AG04450 (cell line): ENCODE measurements around the gene ICE2. TPM values are rescaled to one million over a fixed set of nuclear protein-coding genes. Genes with fewer than 3 reads are reported as not detected.

Experiments
- CTCF ChIA-PET: fragments of 300-600, 350-600 bp; formaldehyde crosslinking; extraction: SDS; loops from one replicate; lab custom pipeline; 2022; ENCODE audit warnings: antibody characterized with exemption, inconsistent platforms; lab: Charles Lee
- POLR2A ChIA-PET: fragments of 350-600 bp; formaldehyde crosslinking; extraction: SDS; loops from one replicate; lab custom pipeline; 2021; ENCODE audit warnings: antibody characterized with exemption, inconsistent platforms; lab: Yijun Ruan, JAX
- DNase-seq: peaks from one replicate; pipeline ENCODE4 v3.0.0-alpha.2; 2011; ENCODE audit warnings: low read depth, low spot score
- H3K27ac ChIP-seq: one replicate; pipeline ENCODE4 v1.5.1; 2012; ENCODE audit warnings: low read depth, low read length, control low read depth
- H3K27me3 ChIP-seq: one replicate; pipeline ENCODE4 v1.6.0; 2012; ENCODE audit warnings: low read length; ENCODE audit not compliant: control insufficient read depth, insufficient read depth
- H3K4me3 ChIP-seq: 2 replicates; pipeline ENCODE4 v1.5.1; 2011; ENCODE audit warnings: mild to moderate bottlenecking, low read depth, low read length, control low read depth
- H3K9me3 ChIP-seq: 2 replicates; pipeline ENCODE4 v1.5.1; 2012; ENCODE audit warnings: low read length; ENCODE audit not compliant: control insufficient read depth, insufficient read depth
- polyA plus RNA-seq: library from polyadenylated mRNA; depleted of rRNA; stranded (reverse); fragments of >200 nt; gene quantifications from 2 replicates; pipeline ENCODE4 v1.2.3, GENCODE V29; 2011
- TF ChIP-seq, protein P1 (sequence below): IDR thresholded peaks from 2 replicates; pipeline ENCODE4 v1.5.1; 2011; ENCODE audit warnings: low read depth, low read length, control low read depth, inconsistent platforms

The ICE2 gene
- polyA plus RNA-seq, 1 experiment = 29.3 TPM

DNA sequence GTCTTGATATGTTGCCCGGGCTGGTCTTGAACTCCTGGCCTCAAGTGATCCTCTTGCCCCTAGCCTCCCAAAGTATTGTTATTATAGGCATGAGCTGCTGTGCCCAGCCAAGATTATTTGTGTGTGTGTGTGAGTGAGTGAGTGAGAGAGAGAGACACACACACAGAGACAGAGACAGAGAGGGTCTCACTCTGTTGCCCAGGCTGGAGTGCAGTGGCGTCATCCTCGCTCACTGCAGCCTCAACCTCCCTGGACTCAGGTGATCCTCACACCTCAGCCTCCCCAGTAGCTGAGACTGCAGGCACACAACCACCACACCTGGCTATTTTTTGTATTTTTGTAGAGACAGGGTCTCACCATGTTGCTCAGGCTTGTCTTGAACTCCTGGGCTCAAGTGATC, 5.8 kb downstream of the ICE2 start:
- no peak for DNase-seq
- TF ChIP-seq, protein P1, sequence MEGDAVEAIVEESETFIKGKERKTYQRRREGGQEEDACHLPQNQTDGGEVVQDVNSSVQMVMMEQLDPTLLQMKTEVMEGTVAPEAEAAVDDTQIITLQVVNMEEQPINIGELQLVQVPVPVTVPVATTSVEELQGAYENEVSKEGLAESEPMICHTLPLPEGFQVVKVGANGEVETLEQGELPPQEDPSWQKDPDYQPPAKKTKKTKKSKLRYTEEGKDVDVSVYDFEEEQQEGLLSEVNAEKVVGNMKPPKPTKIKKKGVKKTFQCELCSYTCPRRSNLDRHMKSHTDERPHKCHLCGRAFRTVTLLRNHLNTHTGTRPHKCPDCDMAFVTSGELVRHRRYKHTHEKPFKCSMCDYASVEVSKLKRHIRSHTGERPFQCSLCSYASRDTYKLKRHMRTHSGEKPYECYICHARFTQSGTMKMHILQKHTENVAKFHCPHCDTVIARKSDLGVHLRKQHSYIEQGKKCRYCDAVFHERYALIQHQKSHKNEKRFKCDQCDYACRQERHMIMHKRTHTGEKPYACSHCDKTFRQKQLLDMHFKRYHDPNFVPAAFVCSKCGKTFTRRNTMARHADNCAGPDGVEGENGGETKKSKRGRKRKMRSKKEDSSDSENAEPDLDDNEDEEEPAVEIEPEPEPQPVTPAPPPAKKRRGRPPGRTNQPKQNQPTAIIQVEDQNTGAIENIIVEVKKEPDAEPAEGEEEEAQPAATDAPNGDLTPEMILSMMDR = no peak
- H3K4me3 ChIP-seq = no peak overlapping the region
- H3K27me3 ChIP-seq = no peaks in the 10 kb centered on the region
- ChIA-PET POLR2A (no interaction called here), CTCF (no interaction called here)
- no peak overlapping the region for H3K27ac ChIP-seq
- no peaks in the 10 kb centered on the region for H3K9me3 ChIP-seq

GRCh38 chr15:60471314-60471713, 7.6 kb downstream of the ICE2 start:
- H3K27ac ChIP-seq = no peak overlapping the region
- H3K4me3 ChIP-seq = no peak overlapping the region
- CTCF ChIA-PET = interaction anchor here (0.5 to 0.8 kb wide), 5 partner anchors 9 to 784 kb away, joined by 3 to 7 read pairs (median 3); no protein-coding TSS in a partner anchor
- DNase-seq = no peak
- no peaks in the 10 kb centered on the region for H3K9me3 ChIP-seq
- POLR2A ChIA-PET = no interaction called here
- TF ChIP-seq, protein P1 = no peak
- no peaks in the 10 kb centered on the region for H3K27me3 ChIP-seq

- Histone ChIP-seq H3K4me3 (no peak overlapping the region), H3K27me3 (no peaks in the 10 kb centered on the region), H3K9me3 (no peaks in the 10 kb centered on the region), H3K27ac (no peak overlapping the region)
- DNase-seq = no peak
- POLR2A ChIA-PET = no interaction called here
- TF ChIP-seq, protein P1 = no peak
- CTCF ChIA-PET = interaction anchor here (1.4 kb wide), 1 partner anchor 51 kb away, joined by 5 read pairs; no protein-coding TSS in a partner anchor
Measured at GRCh38 chr15:60469893-60470641, 8.9 kb downstream of the ICE2 start.

GRCh38 chr15:60464836-60465630, 13.9 kb downstream of the ICE2 start:
- Histone ChIP-seq H3K27ac (no peak overlapping the region), H3K4me3 (no peak overlapping the region), H3K9me3 (no peaks in the 10 kb centered on the region), H3K27me3 (no peaks in the 10 kb centered on the region)
- TF ChIP-seq, protein P1 = no peak
- ChIA-PET CTCF (interaction anchor here (0.6 to 1.7 kb wide), 4 partner anchors 56 to 1369 kb away, joined by 4 to 6 read pairs (median 5); no protein-coding TSS in a partner anchor), POLR2A (interaction anchor here (0.6 to 0.7 kb wide), 2 partner anchors 113 to 733 kb away, joined by 3 read pairs; no protein-coding TSS in a partner anchor)
- DNase-seq = no peak
